Retinal pigment epithelial cell (primary cell): Measurements from ENCODE around the gene PTPRA.
A peak's percentile ranks its signal among the peaks of the same experiment; 100 is the strongest.

Source experiments
- DNase-seq: peaks from one replicate; pipeline ENCODE4 v3.0.0-alpha.2; 2010; ENCODE audit warnings: low read depth
- H3K4me3 ChIP-seq: 2 replicates; pipeline ENCODE4 v1.5.1; 2011; ENCODE audit warnings: mild to moderate bottlenecking, low read length, control low read depth, moderate library complexity
- CTCF ChIP-seq: conservative IDR thresholded peaks from 2 replicates; pipeline ENCODE4 v1.5.1; 2011; ENCODE audit warnings: low read depth, low read length, control low read depth, inconsistent platforms

The PTPRA gene

GRCh38 chr20:2978519-2978918, 105.2 kb downstream of the PTPRA start:
- no peak for DNase-seq
- TF ChIP-seq CTCF, result no peak
- no peak overlapping the region for H3K4me3 ChIP-seq

GRCh38 chr20:2981646-2982045, 108.4 kb downstream of the PTPRA start:
- TF ChIP-seq CTCF, result no peak
- DNase-seq, result no peak
- H3K4me3 ChIP-seq, result no peak overlapping the region

- no peak for DNase-seq
- no peak overlapping the region for H3K4me3 ChIP-seq
- TF ChIP-seq CTCF, result no peak
Measured at GRCh38 chr20:2983508-2983907, 110.2 kb downstream of the PTPRA start.

GRCh38 chr20:2984028-2984501, 110.8 kb downstream of the PTPRA start:
- no peak for DNase-seq
- no peak overlapping the region for H3K4me3 ChIP-seq
- TF ChIP-seq CTCF, result no peak

GRCh38 chr20:2984956-2985661, 111.8 kb downstream of the PTPRA start:
- H3K4me3 ChIP-seq, result no peak overlapping the region
- no peak for TF ChIP-seq CTCF
- DNase-seq, result peak; percentile 4

DNA sequence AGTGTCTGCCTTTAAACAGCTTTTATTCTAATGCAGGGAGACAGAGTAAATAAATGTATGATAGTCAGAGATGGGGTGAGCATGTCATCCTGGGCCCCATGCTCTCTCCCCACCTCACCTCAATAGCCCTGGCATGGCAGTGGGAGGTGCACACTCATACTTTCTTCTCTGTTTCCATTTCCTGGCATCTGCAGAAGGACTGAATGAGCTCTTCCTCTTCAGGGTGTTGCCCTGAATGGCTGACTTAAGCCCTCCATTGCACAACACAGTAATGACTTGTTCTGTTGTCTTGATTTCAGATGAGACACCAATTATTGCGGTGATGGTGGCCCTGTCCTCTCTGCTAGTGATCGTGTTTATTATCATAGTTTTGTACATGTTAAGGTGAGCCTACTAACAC, 113.2 kb downstream of the PTPRA start:
- no peak for DNase-seq
- no peak overlapping the region for H3K4me3 ChIP-seq
- no peak for TF ChIP-seq CTCF

DNA sequence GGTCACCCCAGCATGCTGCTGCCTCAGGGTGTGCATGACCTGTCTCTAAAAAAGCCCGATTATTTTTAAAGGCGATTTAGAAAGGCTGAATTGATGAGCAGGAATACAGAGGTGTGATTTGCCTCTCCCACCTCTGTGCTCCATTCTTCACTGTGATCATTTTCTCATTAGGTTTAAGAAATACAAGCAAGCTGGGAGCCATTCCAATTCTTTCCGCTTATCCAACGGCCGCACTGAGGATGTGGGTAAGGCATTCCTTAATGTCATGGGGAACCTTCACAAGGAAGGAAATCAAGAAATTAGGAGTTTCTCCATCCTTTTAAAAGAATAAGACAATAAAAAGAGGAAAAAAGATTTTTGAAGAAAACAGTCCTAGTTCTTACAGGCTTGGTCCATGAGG, 114.6 kb downstream of the PTPRA start:
- H3K4me3 ChIP-seq, result no peak overlapping the region
- no peak for TF ChIP-seq CTCF

More for the DNA sequence above, 114.6 kb downstream of the PTPRA start:
- DNase-seq, result no peak
